GM19023 (cell line): ENCODE measurements around the gene SVOPL.
"Not testable (repeated sequence)": the region's sequence is repeated elsewhere in the genome, so short reads cannot be mapped to it uniquely, and the experiment has no call there.

Experiments
- ATAC-seq: cut with Tn5 transposase; IDR thresholded peaks from one replicate; pipeline ENCODE4 v1.9.1; 2021; ENCODE audit warnings: mild to moderate bottlenecking, moderate library complexity; ENCODE audit not compliant: unreplicated experiment

Gene SVOPL

DNA sequence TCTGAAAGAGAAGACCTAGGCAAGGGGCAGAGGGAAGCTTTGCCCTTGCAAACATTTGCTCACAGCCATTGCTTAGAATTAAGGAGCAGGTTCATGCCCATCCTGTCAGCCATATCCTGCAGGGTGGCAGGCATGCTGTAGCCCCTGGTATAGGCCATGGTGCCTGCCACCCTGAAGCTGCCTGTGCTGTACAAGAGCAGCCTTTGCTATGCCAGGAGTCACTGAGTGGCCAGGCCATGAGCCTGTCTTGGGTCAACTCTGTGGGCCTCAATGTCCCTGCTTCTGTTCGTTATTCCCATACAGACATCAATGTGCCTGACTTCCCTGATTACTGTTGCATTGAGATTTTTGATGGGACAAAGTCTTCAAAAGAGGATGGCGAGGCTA, 368 bp upstream of the SVOPL start:
- ATAC-seq = no peak

DNA sequence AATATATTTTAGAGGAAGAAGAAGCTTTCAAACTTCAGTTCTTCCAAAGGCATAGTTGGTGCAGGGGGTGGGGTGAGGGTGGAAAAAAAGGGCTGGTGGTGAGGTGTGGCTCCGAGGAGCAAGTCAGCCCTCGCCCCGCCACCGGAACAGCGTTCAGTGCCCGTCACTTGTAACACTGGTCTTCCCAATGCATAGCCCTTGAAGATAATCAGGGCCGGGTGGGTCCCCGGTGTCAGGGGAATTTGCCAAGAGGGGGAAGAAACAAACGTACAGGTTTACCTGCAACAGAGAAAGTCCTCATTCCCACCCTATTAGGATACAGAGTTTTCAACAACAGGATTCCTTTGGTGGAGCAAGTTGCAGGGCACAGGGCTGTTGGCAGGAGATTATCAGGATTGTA, 1.5 kb downstream of the SVOPL start:
- no peak for ATAC-seq

DNA sequence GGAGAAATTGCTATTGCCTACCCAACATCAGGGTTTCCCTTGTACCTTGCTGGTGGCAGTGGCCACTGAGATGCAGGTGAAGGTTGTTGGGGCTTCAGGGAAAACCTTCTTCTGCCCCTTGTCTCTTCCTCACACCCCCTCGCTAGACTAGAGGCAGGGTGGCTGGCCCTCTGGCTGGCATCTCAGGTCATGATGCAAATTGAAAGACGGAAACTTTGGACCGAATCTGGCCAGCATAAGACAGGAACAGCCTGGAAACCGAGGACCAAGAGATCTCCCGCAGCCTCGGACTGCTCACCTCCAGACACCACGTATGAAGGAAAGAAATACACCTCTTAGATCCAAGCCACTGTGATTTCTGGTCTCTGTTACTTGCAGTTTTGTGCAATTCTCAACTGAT, 2.9 kb downstream of the SVOPL start:
- ATAC-seq = no peak

DNA sequence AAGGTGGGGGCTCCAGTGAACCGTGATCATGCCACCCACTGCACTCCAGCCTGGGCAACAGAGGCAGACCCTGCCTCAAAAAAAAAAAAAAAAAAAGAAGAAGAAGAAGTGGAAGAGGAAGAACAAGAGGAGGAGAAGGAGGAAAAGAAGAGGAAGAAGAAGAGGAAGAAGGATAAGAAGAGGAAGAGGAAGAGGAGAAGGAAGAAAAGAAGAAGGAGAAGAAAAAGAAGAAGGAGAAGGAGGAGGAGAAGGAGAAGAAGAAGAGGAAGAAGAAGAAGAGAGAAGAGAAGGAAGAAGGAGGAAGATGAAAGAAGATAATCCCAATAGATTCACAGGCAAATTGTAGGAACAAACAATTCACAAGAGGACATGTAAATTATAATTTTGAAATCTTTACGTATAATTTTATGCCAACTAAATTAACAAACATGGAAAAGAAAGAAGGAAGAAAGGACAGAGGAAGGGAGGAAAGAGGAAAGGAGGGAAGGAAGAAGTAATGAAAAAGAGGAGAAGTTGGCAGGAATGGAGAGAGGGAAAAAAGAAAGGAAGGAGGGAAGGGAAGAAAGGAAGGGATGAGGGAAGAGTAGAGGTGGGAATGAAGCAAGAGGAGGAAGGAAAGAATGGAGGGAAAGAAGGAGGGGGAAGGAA, 3.5 kb downstream of the SVOPL start:
- no peak for ATAC-seq

DNA sequence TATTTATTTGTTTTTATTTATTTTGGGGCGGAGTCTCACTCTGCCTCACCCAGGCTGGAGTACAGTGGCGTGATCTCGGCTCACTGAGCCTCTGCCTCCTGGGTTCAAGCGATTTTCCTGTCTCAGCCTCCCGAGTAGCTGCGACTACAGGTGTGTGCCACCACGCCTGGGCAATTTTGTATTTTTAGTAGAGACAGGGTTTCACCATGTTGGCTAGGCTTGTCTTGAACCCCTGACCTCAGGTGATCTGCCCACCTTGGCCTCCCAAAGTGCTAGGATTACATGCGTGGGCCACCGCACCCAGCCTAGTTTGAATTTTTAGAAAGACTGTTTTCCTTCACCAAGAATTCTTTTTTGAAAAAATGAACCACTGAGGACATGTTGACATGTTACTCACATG, 5.4 kb downstream of the SVOPL start:
- not testable (repeated sequence) for ATAC-seq

DNA sequence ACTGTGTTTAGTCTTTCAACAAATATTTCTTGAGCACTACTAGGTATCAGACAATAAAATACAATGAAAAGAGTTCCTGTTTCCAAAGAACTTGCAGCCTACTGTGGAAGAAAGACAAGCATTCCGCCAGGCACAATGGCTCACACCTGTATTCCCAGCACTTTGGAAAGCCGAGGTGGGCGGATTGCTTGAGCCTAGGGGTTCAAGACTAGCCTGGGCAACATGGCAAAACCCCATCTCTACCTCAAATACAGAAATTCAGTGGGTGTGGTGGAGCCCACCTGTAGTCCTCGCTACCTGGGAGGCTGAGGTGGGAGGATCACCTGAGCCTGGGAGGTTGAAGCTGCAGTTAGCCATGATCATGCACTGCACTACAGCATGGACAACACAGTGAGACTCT, 6.1 kb downstream of the SVOPL start:
- no peak for ATAC-seq

DNA sequence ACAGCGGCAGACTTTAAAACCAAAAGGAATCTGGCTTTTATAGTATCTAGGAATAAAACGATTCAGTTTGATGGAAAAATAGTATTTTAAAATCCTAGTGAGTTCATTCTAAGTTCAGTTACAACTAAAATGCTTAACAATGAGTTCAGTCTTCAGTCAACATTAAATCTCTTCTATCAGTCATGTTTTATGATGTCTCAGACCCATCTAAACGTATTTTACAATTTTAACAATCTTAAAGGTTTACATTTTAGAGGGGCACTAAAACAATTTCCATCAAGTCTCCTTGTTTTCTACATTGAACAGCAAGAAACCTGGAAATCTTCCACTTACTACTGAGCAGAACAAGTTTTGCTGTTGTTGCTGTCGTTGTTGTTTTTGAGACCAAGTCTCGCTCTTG, 10.0 kb downstream of the SVOPL start:
- no peak for ATAC-seq

DNA sequence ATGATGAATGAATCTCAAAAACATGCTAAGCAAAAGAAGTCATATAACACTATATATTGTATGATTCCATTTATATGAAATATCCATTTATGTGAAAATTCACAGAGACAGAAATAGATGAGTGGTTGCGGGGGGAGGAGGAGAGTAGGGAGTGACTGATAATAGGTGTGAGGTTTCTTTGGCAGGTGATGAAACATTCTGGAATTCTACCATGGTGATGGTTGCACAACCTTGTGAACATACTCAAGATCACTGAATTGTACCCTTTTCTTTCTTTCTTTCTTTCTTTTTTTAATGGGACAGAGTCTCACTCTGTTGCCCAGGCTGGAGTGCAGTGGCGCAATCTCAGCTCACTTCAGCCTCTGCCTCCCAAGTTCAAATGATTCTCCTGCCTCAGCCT, 10.7 kb downstream of the SVOPL start:
- ATAC-seq = no peak

DNA sequence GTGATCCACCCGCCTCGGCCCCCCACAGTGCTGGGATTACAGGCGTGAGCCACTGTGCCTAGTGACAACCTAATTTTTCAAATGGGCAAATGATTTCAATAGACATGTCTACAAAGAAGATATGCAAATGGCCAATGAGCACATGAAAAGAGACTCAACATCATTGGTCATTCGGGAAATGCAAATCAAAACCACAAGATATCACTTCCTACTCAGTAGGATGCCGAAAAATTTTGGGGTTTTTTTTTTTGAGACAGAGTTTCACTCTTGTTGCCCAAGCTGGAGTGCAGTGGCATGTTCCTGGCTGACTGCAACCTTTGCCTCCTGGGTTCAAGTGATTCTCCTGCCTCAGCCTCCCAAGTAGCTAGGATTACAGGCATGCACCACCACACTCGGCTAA, 13.1 kb downstream of the SVOPL start:
- not testable (repeated sequence) for ATAC-seq

DNA sequence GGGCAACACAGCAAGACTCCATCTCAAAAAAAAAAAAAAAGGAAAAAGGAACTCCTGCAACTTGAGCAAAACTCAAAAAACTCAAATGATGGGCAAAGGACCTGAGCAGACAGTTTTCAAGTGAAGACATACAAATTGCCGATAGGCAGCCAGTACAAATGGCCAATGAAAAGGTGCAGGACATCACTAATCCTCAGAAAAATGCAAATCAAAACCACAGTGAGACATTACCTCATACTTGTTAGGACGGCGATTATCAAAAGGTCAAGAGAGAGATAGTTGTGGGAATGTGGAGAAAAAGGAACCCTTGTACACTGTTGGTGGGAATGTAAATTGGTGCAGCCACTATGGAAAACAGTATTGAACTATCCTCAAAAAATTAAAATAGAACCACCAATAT, 16.8 kb downstream of the SVOPL start:
- no peak for ATAC-seq

DNA sequence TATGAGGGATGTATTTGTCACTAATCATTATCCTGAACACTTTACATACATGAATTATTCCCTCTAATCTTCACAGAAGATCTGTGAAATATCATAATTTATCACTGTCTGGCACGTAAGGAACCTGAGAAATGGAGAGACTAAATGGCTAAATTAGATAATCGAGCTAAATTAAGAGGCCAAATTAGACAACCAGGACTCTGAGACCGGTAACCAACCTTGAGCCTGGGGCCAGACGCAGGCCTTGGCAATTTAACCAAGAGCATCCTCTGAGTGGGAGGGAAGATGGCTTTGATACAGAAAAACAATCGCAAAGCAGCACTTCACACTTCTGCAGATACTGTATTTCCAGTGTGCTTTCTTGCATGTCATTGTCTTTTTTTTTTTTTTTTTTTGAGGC, 21.4 kb downstream of the SVOPL start:
- no peak for ATAC-seq

DNA sequence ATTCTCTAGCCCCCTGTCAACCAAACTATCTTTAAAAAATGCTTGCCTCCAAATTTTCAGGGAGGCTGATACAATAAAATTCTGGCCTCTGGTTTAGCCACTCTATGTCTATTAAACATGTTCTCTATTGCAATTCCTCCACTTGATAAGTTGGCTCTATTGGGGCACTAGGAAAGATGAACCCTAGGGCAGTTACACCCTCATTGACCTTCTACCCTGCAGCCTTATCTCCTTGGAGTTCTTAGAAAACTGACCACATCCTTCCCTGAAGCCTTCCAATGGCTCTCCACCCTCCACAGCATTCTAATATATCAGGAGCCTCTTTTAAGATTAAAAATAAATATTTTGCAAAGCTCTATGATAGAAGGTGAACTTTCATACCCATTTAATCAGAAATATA, 30.6 kb downstream of the SVOPL start:
- ATAC-seq = no peak

DNA sequence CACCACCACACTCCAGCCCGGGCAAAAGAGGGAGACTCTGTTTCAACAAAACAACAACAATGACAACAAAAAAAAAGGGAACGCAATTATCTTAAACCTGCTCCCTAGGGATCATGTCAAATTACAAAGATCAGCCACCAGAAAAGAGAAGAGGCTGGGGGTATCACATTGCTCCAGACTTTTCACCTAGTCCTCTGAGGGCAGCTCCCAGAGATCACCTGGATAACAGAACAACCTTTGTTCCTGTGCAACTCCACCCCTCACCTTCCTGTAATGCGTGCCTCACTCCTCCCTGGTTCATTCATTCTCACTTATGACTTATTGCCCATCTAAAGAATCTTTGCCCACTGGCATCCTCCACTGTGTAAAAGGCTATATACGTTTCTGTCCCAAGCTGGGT, 31.8 kb downstream of the SVOPL start:
- ATAC-seq = no peak

DNA sequence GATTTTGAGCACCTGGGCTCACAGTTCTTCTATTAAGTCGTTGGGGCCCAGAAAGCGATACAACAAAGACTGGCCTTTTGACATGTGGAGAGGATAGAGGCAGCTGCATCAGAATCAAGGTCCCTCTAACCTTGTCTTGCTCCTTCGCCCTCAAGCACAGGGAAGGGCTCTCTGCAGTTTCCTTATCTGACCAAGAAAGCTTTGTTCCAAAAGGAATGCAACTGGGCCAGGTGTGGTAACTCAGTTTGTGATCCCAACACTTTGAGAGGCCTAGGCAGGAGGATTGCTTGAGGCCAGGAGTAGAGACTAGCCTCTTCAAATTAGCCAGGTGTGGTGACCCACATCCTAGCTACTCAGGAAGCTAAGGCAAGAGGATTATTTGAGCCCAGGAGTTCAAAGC, 32.2 kb downstream of the SVOPL start:
- no peak for ATAC-seq

DNA sequence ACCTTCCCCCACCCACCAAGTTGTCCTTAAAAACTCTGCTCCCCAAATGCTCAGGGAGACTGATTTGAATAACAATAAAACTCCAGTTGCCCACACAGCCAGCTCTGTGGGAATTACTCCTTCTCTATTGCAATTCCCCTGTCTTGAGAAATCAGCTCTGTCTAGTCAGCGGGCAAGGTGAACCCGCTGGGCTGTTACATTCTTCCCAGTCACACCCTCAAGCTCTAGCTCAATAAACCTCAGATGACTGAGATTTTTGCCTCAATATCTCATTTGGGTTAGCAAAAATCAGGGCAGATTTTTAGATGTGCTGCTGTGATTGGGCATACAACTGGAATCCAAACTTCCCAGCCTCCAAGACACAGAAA, 32.9 kb downstream of the SVOPL start:
- no peak for ATAC-seq

DNA sequence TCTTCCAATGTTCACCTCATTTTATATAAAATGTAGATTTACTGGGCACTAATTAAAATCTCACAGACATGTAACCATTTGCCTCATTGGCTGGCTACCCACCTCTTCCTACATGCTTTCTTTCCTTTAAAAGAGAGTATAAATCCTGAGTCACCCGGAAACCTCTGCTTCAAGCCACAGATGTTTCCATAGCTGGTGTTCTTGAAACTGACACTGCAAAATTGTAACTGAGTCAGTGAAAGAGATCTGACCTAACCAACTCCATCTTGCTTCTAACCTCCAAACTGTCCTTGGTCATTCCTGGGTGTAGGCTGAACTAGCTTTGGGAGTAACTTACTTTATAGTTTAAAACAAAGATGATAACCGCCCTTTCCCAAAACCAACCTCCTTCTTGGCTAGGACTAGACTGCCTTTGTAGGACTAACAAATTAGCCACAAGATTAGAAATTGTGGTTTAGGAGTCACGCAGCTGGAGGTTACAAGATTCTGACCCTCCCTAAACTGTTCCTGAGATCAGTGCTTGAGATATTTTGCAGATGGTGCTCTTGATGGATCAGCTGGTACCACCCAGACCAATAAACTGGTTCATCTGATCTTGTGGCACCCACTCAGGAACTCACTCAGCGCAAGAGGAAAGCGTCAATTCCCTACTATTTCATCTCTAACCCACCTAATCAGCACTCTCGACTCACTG, 33.5 kb downstream of the SVOPL start:
- ATAC-seq = no peak

DNA sequence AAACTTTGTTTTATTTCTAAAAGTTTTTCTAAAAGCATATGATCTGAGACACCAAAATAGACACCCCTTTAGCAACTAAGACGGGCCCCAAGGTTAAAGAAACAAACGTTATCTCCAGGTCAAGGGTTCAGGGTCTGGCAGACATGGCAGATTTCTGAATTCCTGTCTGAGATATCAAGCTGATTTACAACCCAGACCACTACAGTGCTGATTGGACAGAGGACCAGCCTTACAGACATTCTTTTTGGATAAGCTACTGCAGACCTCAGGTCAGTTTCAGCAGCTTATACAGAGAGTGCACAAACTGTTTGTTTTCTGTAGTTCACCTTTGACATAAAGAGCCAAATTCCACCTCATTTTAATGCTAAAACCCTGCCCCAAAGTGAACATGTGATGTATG, 34.8 kb downstream of the SVOPL start:
- no peak for ATAC-seq

DNA sequence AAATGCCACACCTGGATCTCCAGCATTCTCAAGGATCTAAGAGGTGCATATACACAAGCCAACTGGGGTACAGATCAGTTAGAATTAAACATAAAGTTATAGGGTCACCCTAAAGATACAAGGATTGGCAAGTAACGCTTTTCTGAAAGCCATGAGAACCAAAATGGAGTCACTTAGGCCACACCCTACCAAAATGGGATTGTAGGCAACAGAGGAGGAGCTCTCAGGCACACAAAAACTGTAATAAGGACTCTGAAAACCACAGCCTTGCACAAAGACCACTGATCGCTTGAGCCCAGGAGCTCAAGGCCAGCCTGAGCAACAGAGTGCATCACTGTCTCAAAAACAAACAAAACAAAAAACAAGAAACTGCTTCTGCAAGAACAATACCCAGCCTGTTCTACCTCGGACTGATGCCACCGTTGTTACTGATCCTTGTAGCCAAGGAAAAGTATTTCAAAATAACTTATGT, 35.5 kb downstream of the SVOPL start:
- ATAC-seq = no peak

DNA sequence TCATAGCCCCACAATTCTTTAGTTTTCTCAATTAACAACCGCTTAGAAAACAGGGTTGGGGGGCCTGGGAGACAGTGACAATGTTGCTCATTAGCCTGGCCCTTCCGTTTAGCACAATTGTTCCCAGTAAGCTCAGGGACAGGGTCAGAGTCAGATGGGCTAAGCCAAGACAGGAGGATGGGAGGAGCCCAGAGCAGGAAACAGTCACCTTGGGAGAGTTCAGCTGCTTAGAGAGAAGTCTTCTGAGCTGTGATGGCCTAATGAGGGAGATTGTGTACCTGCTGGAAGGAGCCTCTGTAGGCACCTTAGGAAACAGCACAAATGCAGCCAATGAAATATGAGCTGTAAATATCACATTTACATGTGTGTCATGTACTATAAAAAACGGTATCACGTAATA, 35.9 kb downstream of the SVOPL start:
- no peak for ATAC-seq

DNA sequence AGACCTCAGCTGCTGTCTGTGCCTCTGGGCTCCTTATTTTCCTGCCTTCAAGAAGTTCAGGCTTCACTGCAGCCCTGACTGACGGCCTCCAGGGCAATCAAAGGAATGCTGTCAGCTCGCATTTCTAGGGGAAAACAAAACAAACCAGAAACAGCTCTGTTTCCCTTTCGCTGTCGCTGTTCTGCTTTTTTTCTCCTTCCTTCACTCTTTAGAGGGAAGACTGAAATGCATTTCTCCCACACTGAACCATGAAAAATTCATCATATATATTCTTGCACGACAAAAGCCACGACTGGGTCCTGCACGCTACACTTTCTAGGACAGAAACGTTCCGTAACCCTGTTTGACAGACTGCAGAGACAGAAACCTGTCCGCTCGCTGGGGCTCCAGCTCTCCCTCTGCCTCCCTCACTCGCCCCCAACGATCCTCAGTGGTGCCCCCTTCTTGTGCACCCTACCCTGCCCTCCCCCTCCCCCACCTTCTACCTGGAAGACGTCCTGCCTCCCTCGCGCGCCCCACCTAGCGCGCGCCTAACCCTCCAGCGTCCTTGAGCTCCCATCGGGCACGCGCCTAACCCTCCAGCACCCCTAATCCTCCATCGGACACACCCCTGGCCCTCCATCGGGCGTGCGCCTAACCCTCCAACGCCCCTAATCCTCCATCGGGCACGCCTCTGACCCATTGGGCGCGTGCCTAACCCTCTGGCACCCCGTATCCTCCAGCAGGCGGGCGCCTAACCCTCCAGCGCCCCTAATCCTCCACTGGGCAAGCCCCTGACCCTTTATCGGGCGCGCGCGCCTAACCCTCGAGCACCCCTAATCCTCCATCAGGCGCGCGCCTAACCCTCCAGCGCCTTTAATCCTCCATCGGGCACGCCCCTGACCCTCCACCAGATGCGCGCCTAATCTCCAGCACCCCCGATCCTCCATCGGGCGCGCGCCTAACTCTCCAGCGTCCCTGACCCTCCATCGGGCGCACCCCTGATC, 37.1 kb downstream of the SVOPL start:
- no peak for ATAC-seq

DNA sequence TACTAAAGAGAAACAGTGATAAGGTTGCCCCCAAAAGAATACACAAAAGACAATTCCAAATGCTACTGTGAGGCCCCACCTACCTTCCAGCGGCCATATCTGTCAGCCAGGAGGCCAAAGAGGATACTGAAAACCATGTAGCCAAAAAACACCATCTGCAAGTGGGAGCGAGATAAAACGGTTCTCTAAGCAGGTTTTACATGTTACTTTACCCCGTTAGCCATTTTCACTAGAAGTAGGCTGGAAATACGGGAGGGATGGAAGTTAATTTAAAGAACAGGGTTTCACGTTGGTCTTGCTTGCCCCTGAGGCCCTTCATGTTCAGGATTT, 38.2 kb downstream of the SVOPL start:
- ATAC-seq = no peak
